Gastroesophageal sphincter (tissue), 3 donors: ENCODE data around the gene ROCK2.

Source experiments
- CTCF ChIP-seq, 4 experiments: fragments of 200-600 bp in 2 of 4; fragments of 450-650 bp in 2 of 4; sonication (generic) in 1 of 4; IDR thresholded peaks; one replicate each; pipeline ENCODE4 v1.5.1; 2017 to 2019; ENCODE audit warnings: antibody characterized with exemption in 4 of 4, mild to moderate bottlenecking in 2 of 4, moderate library complexity in 2 of 4
- POLR2A ChIP-seq, 2 donors: fragments of 450-650 bp; IDR thresholded peaks; one replicate each; pipeline ENCODE4 v1.6.1; 2017; ENCODE audit warnings: antibody characterized with exemption in 2 of 2, mild to moderate bottlenecking in 2 of 2, moderate library complexity in 1 of 2

- no peak for TF ChIP-seq POLR2A (IDR thresholded peaks at IDR 0.05)
- TF ChIP-seq CTCF (IDR thresholded peaks at IDR 0.05): no peak
Measured at GRCh38 chr2:11161747-11162146, 182.7 kb downstream of the ROCK2 start.
